Transverse colon (tissue), 4 donors: ENCODE data around the gene IL1RL2.

ENCODE experiments used
- CTCF ChIP-seq, 5 experiments: fragments of 200-600 bp in 3 of 5; fragments of 450-650 bp in 2 of 5; sonication (generic) in 3 of 5; IDR thresholded peaks; 1 replicate in 2 of 5; 2 replicates in 3 of 5; pipeline ENCODE4 v1.5.1; 2016 to 2017; ENCODE audit warnings: antibody characterized with exemption in 5 of 5, inconsistent platforms in 3 of 5, mild to moderate bottlenecking in 2 of 5, moderate library complexity in 1 of 5
- POLR2A ChIP-seq: fragments of 450-650 bp; IDR thresholded peaks from one replicate; pipeline ENCODE4 v1.6.1; 2016; ENCODE audit warnings: antibody characterized with exemption, mild to moderate bottlenecking, moderate library complexity
- POLR2AphosphoS5 ChIP-seq, 3 donors: sonication (generic); formaldehyde crosslinking; IDR thresholded peaks; one replicate each; pipeline ENCODE4 v1.6.1; 2016; ENCODE audit warnings: antibody characterized with exemption in 3 of 3

GRCh38 chr2:102171946-102172345 lies 14.9 kb upstream of the IL1RL2 start:
- TF ChIP-seq CTCF (IDR thresholded peaks at IDR 0.05) (no peak), POLR2A (no peak), POLR2AphosphoS5 (IDR thresholded peaks at IDR 0.05) (no peak)
